GM19328 (cell line): ENCODE results near the gene FMN1.

Experiments used
- ATAC-seq: cut with Tn5 transposase; IDR thresholded peaks from one replicate; pipeline ENCODE4 v1.9.1; 2021; ENCODE audit warnings: mild to moderate bottlenecking, moderate library complexity; ENCODE audit not compliant: unreplicated experiment

FMN1 gene

DNA sequence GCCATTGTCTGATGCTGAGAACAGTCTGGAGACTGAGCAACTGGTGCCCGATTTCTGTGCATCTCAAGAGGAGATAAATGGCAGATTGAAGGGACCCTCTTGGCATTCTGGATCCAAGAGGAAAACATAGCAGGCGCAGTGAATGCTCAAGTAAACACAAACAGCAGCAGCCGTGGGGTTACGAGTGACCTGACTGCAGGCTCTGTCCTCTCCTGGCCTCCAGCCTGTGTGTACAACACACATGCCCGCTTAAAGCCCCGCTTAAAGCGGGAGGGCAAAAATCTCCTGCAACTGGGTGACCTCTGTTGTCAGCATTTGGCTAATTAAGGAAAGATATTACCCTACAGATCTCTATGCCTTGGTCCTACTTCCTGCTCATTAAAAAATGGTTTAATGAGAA, 356.2 kb downstream of the FMN1 start:
- no peak for ATAC-seq

- no peak for ATAC-seq
Observed at GRCh38 chr15:32837935-32838334, 356.6 kb downstream of the FMN1 start.

DNA sequence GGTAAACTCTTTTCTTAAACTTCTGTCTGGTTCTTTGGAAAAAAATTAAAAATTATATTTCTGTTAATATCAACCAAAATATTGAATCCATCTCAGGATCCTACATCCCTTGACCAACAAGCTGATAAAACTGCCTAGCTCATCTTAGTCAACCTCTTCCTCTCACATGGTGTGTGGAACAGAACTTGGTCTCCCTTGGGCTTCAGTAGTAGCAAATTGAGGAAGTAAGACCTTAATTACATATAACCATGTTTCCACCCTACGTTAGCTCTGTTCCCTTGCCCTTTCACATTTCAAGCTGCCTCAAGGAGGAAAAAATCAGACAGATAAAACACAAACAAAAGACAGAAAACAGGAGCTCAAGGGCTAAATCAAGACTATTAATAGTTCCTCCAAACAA, 360.4 kb downstream of the FMN1 start:
- ATAC-seq = no peak

DNA sequence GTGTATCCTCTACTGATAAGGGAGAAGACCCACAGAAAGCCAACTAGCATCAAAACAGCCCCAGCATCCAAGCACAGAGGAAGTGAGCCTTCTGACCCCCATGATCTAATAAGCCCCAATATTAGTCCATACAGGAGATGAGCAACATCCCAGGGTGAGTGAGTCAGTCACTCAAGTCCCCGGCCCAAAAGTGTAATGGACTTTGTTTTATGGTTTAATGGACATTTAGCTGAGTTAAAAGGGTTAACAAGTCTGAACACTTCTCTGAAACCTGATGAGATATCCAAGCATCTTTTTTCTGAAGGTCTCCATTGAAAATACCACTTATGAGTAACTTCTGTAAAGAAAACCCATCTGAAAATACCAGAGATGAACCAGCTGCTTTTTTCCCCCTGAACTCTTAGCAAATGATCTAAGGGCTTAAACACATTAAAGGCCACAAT, 361.1 kb downstream of the FMN1 start:
- ATAC-seq = no peak

- ATAC-seq = no peak
Observed at GRCh38 chr15:32831485-32831884, 363.0 kb downstream of the FMN1 start.

DNA sequence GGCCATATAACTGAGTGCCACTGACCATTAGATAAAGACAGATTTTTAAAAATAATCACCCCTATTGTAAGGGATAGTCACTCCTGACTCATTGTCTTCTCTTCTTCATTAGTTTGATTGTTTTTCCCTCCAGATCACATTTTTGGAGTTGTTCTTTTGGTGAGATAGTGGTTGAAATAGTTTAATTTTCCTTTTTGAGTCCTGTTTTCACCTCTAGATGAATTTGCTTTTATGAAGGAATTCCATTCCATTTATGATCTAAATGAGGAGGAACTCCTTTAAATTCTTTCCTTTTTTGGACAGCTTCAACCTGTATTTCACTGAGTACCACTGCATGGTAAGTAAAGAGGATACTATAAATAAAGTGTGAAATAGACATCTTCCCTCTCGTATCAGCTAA, 364.3 kb downstream of the FMN1 start:
- ATAC-seq = no peak

GRCh38 chr15:32829436-32829835, 365.1 kb downstream of the FMN1 start:
- ATAC-seq = no peak

GRCh38 chr15:32828507-32829186, 365.9 kb downstream of the FMN1 start:
- ATAC-seq = no peak

- ATAC-seq = no peak
Observed at GRCh38 chr15:32826685-32827084, 367.8 kb downstream of the FMN1 start.

GRCh38 chr15:32825219-32825618, 369.3 kb downstream of the FMN1 start:
- no peak for ATAC-seq

GRCh38 chr15:32824777-32825176, 369.7 kb downstream of the FMN1 start:
- no peak for ATAC-seq

GRCh38 chr15:32823750-32824149, 370.8 kb downstream of the FMN1 start:
- no peak for ATAC-seq

- ATAC-seq = no peak
Observed at GRCh38 chr15:32822739-32823138, 371.8 kb downstream of the FMN1 start.

DNA sequence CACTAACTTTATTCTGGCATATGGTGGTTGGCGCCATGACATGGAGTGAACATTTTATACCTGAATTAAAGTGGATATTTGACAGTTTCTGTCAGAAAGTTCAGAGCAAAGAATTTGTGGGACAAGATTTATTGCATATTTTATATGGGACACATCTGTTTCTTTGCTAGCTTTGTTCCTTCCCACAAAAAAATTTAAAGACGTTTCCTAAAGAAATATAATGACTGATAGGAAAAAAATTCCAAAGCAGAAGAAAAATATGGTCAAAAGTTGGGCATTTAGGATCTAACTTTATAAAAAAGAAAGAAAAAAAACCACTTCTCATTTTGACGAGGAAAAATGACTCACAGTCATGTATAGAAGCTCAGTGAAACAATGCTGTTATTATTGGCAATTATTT, 375.1 kb downstream of the FMN1 start:
- no peak for ATAC-seq

GRCh38 chr15:32818758-32819447, 375.6 kb downstream of the FMN1 start:
- no peak for ATAC-seq

DNA sequence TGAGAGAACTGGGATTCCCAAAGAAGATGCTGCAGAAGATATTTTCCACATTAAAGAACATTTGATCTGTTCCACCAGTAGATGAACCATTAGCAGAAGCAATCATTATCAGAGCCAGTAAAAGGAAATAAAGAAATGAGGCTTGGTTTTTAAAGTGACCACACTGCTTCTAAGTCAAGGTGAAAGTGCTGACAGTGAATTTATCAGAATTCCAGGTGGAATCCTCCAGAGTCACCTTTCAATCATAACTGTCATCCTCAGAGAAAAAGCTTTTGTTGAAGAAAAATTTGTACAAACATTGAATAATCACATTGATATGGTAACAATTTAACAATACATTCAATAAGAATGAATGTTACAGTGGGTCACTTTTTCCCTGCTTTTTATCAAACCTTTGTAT, 376.9 kb downstream of the FMN1 start:
- no peak for ATAC-seq

- ATAC-seq = no peak
Observed at GRCh38 chr15:32807331-32807730, 387.2 kb downstream of the FMN1 start.

GRCh38 chr15:32803631-32804030, 390.9 kb downstream of the FMN1 start:
- no peak for ATAC-seq

GRCh38 chr15:32802286-32802936, 392.1 kb downstream of the FMN1 start:
- no peak for ATAC-seq

DNA sequence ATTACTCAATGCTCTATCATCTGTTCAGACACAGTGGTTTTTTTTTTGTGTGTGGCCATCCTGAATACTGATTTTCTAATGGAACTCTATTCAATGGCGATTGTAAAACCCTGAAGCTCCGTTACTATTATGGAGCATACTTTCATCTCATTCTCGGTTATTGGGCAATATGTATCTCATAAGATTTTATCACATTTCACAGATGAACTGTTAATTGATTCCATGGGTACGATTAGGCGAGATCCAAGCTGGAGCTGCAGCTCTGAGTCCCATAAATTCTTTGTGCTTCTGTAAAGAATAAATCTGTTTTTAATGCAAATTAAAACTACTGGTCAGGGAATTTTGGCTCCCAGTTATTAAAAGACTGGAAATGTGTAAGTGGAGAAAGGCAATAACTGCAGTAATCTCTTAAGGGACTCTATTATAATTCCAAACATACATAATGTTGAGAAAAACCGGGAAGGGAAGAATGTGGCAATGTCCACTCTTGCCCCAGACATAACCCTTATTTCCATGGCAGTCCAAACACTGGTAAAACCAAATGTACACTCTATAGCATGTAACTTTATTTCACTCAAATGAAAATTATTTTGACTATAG, 394.5 kb downstream of the FMN1 start:
- ATAC-seq = no peak

DNA sequence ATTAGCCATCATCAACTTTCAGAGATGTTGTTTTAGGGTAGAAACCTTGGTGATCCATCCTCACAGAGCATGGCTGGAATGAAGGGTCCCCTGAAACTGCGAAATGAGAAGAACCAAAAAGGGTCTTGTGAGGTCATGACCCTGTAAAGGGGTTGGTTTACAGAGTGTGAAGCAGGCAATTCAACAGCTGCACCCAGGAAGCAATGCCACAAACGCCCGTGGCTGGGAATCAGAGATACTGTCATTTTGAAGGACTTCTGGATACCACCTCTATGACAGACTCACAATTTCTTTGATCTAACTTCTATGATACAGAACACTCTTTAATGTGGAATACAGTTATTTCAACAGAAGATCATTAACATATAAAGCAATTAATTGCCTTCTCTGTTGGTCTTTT, 397.7 kb downstream of the FMN1 start:
- ATAC-seq = no peak

DNA sequence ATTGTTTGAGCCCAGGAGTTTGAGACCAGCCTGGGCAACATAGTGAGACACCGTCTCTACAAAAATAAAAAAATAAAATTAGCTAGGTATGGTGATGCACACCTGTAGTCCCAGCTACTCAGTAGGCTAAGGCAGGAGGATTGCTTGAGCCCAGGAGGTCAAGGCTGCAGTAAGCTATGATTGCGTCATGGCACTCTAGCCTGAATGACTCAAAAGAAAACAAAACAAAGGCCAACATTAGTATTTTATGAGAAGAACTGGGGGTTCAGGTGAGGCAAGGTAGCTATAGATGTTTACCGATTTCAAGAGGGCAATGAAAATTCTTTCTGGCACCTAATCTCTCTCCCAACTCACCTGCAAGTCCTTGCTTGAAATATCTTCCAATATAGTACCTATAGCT, 399.5 kb downstream of the FMN1 start:
- no peak for ATAC-seq
